GM12872 (cell line): ENCODE data around the gene PACRG.

Source experiments
- TF ChIP-seq, protein P1 (sequence below): IDR thresholded peaks from 3 replicates; pipeline ENCODE4 v1.5.1; 2011; ENCODE audit warnings: low read depth, mild to moderate bottlenecking, low read length, moderate library complexity; ENCODE audit not compliant: insufficient read depth

The PACRG gene

GRCh38 chr6:162750776-162751175, 23.0 kb downstream of the PACRG start:
- TF ChIP-seq, protein P1, sequence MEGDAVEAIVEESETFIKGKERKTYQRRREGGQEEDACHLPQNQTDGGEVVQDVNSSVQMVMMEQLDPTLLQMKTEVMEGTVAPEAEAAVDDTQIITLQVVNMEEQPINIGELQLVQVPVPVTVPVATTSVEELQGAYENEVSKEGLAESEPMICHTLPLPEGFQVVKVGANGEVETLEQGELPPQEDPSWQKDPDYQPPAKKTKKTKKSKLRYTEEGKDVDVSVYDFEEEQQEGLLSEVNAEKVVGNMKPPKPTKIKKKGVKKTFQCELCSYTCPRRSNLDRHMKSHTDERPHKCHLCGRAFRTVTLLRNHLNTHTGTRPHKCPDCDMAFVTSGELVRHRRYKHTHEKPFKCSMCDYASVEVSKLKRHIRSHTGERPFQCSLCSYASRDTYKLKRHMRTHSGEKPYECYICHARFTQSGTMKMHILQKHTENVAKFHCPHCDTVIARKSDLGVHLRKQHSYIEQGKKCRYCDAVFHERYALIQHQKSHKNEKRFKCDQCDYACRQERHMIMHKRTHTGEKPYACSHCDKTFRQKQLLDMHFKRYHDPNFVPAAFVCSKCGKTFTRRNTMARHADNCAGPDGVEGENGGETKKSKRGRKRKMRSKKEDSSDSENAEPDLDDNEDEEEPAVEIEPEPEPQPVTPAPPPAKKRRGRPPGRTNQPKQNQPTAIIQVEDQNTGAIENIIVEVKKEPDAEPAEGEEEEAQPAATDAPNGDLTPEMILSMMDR = no peak

DNA sequence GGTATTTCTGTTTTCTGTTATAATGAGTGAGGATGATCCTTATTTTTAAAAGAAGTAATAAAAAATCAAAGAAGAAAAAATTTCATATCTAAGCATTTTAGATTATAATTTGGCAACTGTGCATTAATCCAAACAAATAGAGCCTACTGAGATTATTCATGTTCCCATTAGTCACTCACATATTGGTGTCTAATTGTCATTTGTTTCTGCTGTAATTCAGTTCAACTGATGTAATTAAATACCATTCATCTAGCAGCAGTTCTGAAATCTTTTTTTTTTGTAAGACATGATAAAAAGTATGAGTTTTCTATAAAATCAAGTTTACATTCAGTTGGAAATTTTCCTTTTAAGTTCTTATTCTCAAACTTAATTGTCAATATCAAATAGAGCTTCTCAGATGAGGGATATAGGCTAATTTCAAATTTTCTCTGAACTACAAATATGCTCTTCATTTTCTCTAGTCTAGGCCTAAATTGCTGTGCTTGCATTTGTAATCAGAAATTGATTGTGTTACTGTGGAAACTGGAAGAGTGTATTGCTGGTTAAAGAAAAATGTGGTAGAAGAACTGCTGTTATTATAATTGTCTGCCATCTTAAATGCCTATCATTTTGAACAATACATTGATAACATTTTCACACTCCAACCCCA, 23.6 kb downstream of the PACRG start:
- TF ChIP-seq, protein P1 = no peak

GRCh38 chr6:162753775-162754174, 26.0 kb downstream of the PACRG start:
- TF ChIP-seq, protein P1 = no peak

GRCh38 chr6:162770136-162770535, 42.4 kb downstream of the PACRG start:
- TF ChIP-seq, protein P1 = no peak

DNA sequence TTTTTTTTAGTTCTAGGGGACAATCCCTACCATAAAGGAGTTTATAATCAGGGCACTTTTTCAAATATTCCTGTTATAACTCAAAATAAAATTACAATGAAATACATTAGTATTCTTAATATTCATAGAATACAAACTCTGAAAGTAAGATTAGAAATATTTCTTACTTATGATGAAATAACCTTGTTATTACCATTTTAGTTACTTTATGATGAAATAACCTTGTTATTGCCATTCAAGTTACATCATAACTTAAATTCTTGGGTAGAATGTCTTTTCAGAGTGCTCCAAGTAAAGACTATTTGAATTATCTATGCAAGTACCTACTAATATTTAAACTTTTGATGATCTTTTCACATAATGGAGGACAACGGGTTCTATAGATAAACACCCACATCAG, 43.2 kb downstream of the PACRG start:
- TF ChIP-seq, protein P1 = no peak

DNA sequence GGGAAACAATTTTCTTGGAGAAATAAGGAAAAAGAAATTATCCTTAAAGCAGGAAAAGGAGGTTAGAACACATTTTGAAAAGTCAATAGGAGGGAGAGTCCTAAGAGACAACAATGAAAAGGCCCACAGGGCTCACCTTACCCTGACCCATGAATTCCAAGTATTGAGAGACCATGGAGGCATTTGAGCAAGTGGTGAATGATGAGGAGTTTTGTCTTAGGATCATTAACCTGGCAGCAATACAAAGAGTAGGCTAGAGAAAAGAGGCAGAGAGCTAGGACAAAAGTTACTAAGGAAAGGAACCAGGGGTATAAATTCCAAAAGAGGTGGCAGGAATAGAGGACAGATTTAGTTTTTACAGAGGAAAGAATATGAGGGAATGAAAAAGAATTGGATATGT, 44.7 kb downstream of the PACRG start:
- TF ChIP-seq, protein P1 = no peak

GRCh38 chr6:162773996-162774395, 46.2 kb downstream of the PACRG start:
- TF ChIP-seq, protein P1 = no peak

- TF ChIP-seq, protein P1 = no peak
Observed at GRCh38 chr6:162777091-162777490, 49.3 kb downstream of the PACRG start.
